ENCODE results near the gene ERCC5. TPM values are rescaled to one million over a fixed set of nuclear protein-coding genes. Genes with fewer than 3 reads are reported as not detected.

The ERCC5 gene
- total and polyA plus RNA-seq, 4 donors: 17.7 to 44.8 (median 24.7) TPM

DNA sequence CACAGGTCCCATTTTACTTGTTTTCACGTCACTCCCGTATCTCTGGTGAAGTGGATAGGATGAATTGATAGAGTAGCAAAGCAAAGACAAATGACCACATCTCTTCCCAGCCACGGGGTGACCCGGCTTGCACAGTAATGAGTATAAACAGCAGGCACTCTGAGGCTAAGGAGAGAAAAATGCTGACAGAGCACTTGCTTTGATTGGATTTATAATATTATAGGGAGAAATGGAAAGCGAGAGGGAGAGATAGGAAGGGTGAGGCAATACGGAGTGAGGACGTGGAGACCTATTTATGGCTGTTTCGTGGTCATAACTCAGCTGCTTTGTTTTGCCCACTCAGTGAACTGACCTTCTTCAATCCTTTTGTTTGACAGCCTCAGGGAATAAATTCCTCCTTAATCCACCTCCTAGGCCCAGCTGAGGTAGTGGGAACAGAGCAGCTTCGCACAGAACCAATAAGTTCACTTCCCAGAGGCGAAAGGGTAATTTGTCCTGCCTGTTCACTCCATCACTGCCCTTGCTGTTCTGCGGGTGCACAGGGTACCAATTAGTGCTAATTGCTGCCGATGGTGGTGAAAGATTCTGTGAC, 68.6 kb downstream of the ERCC5 start:
- TF ChIP-seq, protein P1, sequence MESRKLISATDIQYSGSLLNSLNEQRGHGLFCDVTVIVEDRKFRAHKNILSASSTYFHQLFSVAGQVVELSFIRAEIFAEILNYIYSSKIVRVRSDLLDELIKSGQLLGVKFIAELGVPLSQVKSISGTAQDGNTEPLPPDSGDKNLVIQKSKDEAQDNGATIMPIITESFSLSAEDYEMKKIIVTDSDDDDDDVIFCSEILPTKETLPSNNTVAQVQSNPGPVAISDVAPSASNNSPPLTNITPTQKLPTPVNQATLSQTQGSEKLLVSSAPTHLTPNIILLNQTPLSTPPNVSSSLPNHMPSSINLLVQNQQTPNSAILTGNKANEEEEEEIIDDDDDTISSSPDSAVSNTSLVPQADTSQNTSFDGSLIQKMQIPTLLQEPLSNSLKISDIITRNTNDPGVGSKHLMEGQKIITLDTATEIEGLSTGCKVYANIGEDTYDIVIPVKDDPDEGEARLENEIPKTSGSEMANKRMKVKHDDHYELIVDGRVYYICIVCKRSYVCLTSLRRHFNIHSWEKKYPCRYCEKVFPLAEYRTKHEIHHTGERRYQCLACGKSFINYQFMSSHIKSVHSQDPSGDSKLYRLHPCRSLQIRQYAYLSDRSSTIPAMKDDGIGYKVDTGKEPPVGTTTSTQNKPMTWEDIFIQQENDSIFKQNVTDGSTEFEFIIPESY (IDR thresholded peaks at IDR 0.05): no peak
- TF ChIP-seq, protein P2, sequence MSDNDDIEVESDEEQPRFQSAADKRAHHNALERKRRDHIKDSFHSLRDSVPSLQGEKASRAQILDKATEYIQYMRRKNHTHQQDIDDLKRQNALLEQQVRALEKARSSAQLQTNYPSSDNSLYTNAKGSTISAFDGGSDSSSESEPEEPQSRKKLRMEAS (IDR thresholded peaks at IDR 0.05): no peak
- no peak for TF ChIP-seq HNF4A (conservative IDR thresholded peaks at IDR 0.05)
- TF ChIP-seq, protein P3, sequence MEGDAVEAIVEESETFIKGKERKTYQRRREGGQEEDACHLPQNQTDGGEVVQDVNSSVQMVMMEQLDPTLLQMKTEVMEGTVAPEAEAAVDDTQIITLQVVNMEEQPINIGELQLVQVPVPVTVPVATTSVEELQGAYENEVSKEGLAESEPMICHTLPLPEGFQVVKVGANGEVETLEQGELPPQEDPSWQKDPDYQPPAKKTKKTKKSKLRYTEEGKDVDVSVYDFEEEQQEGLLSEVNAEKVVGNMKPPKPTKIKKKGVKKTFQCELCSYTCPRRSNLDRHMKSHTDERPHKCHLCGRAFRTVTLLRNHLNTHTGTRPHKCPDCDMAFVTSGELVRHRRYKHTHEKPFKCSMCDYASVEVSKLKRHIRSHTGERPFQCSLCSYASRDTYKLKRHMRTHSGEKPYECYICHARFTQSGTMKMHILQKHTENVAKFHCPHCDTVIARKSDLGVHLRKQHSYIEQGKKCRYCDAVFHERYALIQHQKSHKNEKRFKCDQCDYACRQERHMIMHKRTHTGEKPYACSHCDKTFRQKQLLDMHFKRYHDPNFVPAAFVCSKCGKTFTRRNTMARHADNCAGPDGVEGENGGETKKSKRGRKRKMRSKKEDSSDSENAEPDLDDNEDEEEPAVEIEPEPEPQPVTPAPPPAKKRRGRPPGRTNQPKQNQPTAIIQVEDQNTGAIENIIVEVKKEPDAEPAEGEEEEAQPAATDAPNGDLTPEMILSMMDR (IDR thresholded peaks at IDR 0.05; ENCODE audit: low read depth, low read length, missing input control): no peak
- no peak for TF ChIP-seq EGR1 (IDR thresholded peaks at IDR 0.05; ENCODE audit: low read depth in 2 of 2)
- no peak for TF ChIP-seq RAD21 (IDR thresholded peaks at IDR 0.05)
- no peak for DNase-seq (ENCODE audit: low spot score)
- peaks cover 0 to 9% (median 3%) of the 10 kb centered on the region in 4 donors for H3K4me1 ChIP-seq (ENCODE audit: control insufficient read depth in 4 of 4, insufficient read depth in 4 of 4, low read length in 3 of 4)
- no peak overlapping the region for H3K4me3 ChIP-seq (ENCODE audit: low read depth in 1 of 3, low read length in 3 of 3)
- H3K27ac ChIP-seq (ENCODE audit: low read depth in 1 of 2, low read length in 2 of 2): no peak overlapping the region
- H3K9ac ChIP-seq (ENCODE audit: low read depth in 1 of 2, low read length in 2 of 2): no peak overlapping the region
- H3K36me3 ChIP-seq (ENCODE audit: control insufficient read depth in 4 of 4, insufficient read depth in 3 of 4, low read depth in 1 of 4, low read length in 3 of 4): no peaks in the 10 kb centered on the region
- no peaks in the 10 kb centered on the region for H3K9me3 ChIP-seq (ENCODE audit: control insufficient read depth in 4 of 4, low read length in 3 of 4)
- H3K27me3 ChIP-seq (ENCODE audit: control insufficient read depth in 4 of 4, insufficient read depth in 4 of 4, low read length in 3 of 4): no peaks in the 10 kb centered on the region
- 83% methylated on average over 12 of the region's 12 CpGs for WGBS

DNA sequence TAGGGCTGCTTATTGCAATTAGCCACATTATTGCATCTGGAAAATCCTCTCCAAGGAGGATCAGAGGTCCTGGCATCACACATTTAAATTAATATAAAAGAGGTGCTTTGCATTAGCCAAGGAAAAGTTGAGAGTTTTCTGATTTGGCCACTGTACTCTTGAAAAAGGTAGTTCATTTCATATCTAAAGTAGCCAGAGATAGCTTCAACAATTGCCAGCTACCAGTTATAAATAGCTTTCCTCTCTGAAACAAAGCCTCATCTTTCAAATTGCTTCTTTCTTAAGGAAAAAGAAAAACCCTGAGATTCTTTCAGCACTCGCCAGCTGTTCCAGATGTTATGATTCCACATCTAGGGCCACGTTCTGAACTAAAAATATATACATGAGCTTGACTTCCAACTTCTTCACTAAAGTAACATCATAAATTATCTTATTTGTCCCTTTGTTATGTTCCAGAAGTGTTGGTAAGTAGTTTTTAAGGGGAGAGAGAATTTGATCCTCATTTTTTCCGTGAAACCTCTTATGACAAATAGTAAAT, 69.6 kb downstream of the ERCC5 start:
- 74% methylated on average over 3 of the region's 3 CpGs for WGBS
- TF ChIP-seq FOXA2 (IDR thresholded peaks at IDR 0.05) (no peak), JUND (IDR thresholded peaks at IDR 0.05) (no peak), EGR1 (IDR thresholded peaks at IDR 0.05; ENCODE audit: low read depth in 2 of 2) (no peak), TAF1 (conservative IDR thresholded peaks at IDR 0.05) (no peak), RAD21 (IDR thresholded peaks at IDR 0.05) (no peak), FOXA1 (IDR thresholded peaks at IDR 0.05) (no peak), HNF4A (conservative IDR thresholded peaks at IDR 0.05) (no peak), RXRA (IDR thresholded peaks at IDR 0.05) (no peak), GABPA (IDR thresholded peaks at IDR 0.05 in 1 of 2, conservative IDR thresholded peaks at IDR 0.05 in 1 of 2) (no peak), SP1 (IDR thresholded peaks at IDR 0.05) (no peak), NR2F2 (IDR thresholded peaks at IDR 0.05) (no peak)
- TF ChIP-seq, protein P4, sequence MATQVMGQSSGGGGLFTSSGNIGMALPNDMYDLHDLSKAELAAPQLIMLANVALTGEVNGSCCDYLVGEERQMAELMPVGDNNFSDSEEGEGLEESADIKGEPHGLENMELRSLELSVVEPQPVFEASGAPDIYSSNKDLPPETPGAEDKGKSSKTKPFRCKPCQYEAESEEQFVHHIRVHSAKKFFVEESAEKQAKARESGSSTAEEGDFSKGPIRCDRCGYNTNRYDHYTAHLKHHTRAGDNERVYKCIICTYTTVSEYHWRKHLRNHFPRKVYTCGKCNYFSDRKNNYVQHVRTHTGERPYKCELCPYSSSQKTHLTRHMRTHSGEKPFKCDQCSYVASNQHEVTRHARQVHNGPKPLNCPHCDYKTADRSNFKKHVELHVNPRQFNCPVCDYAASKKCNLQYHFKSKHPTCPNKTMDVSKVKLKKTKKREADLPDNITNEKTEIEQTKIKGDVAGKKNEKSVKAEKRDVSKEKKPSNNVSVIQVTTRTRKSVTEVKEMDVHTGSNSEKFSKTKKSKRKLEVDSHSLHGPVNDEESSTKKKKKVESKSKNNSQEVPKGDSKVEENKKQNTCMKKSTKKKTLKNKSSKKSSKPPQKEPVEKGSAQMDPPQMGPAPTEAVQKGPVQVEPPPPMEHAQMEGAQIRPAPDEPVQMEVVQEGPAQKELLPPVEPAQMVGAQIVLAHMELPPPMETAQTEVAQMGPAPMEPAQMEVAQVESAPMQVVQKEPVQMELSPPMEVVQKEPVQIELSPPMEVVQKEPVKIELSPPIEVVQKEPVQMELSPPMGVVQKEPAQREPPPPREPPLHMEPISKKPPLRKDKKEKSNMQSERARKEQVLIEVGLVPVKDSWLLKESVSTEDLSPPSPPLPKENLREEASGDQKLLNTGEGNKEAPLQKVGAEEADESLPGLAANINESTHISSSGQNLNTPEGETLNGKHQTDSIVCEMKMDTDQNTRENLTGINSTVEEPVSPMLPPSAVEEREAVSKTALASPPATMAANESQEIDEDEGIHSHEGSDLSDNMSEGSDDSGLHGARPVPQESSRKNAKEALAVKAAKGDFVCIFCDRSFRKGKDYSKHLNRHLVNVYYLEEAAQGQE (IDR thresholded peaks at IDR 0.05): no peak
- TF ChIP-seq, protein P3 (IDR thresholded peaks at IDR 0.05; ENCODE audit: low read depth, low read length, missing input control): no peak
- TF ChIP-seq, protein P1 (IDR thresholded peaks at IDR 0.05): no peak
- TF ChIP-seq, protein P2 (IDR thresholded peaks at IDR 0.05): no peak
- Histone ChIP-seq H3K4me3 (ENCODE audit: low read depth in 1 of 3, low read length in 3 of 3) (no peak overlapping the region), H3K27ac (ENCODE audit: low read depth in 1 of 2, low read length in 2 of 2) (no peak overlapping the region), H3K36me3 (ENCODE audit: control insufficient read depth in 4 of 4, insufficient read depth in 3 of 4, low read depth in 1 of 4, low read length in 3 of 4) (no peaks in the 10 kb centered on the region), H3K9me3 (ENCODE audit: control insufficient read depth in 4 of 4, low read length in 3 of 4) (no peaks in the 10 kb centered on the region), H3K27me3 (ENCODE audit: control insufficient read depth in 4 of 4, insufficient read depth in 4 of 4, low read length in 3 of 4) (no peaks in the 10 kb centered on the region), H3K9ac (ENCODE audit: low read depth in 1 of 2, low read length in 2 of 2) (no peak overlapping the region), H3K4me1 (ENCODE audit: control insufficient read depth in 4 of 4, insufficient read depth in 4 of 4, low read length in 3 of 4) (peaks cover 0 to 9% (median 3%) of the 10 kb centered on the region in 4 donors)
- DNase-seq (ENCODE audit: low spot score): no peak
